HCT116 (cell line): ENCODE data around the gene TRIM10. TPM values are rescaled to one million over a fixed set of nuclear protein-coding genes. Genes with fewer than 3 reads are reported as not detected.

Experiments
- ATAC-seq: fragments of 200-7000 bp; cut with Tn5 transposase; 2 replicates; pipeline ENCODE4 v1.9.1; 2020; ENCODE audit warnings: mild to moderate bottlenecking, moderate library complexity
- BruUV-seq: library from RNA; stranded (reverse); fragments of 400-500 nt; replicated peaks from 2 replicates; lab custom pipeline; 2021; lab: Mats Ljungman, UMichigan
- CTCF ChIA-PET: fragments of 300-600 bp; sonication (Branson Sonifier 250); formaldehyde crosslinking; loops from one replicate; lab custom pipeline; 2021; ENCODE audit warnings: antibody characterized with exemption; lab: Charles Lee
- POLR2A ChIA-PET: fragments of 300-600, 350-600 bp; sonication (Branson Sonifier 250); formaldehyde crosslinking; loops from one replicate; lab custom pipeline; 2021; ENCODE audit warnings: antibody characterized with exemption; lab: Charles Lee
- RAD21 ChIA-PET, 2 experiments: fragments of 300-600 bp; sonication (Branson Sonifier 250); formaldehyde crosslinking; loops; one replicate each; lab custom pipeline; 2023; ENCODE audit warnings: low total read pairs in 2 of 2; ENCODE audit not compliant: uncharacterized antibody in 2 of 2, unreplicated experiment in 2 of 2, low non-redundant PET in 1 of 2; lab: Charles Lee
- DNase-seq: peaks from one replicate; pipeline ENCODE4 v3.0.0-alpha.2; 2010; ENCODE audit warnings: low read depth, low spot score
- H2AFZ ChIP-seq: fragments of 200-600 bp; shearing (Covaris generic), sonication (generic); 2 replicates; pipeline ENCODE4 v1.6.1; 2017; ENCODE audit warnings: low read depth, mixed run types, mixed read lengths, antibody characterized with exemption, low read length; ENCODE audit not compliant: poor library complexity, severe bottlenecking
- H3K27ac ChIP-seq: 2 replicates; pipeline ENCODE4 v1.5.1; 2012; ENCODE audit warnings: low read depth, low read length
- H3K27me3 ChIP-seq: fragments of 200-600 bp; sonication (generic); 2 replicates; pipeline ENCODE4 v1.6.1; 2016; ENCODE audit warnings: mixed run types, low read length, mixed read lengths; ENCODE audit not compliant: insufficient read depth
- H3K36me3 ChIP-seq, 2 experiments: fragments of 200-500 bp in 1 of 2; fragments of 200-600 bp in 1 of 2; sonication (Bioruptor generic) in 1 of 2; sonication (generic) in 1 of 2; 2 replicates each; pipeline versions ENCODE4 v1.5.1 to v1.6.1; 2014 to 2016; ENCODE audit warnings: low read length in 2 of 2, inconsistent platforms in 1 of 2, mixed read lengths in 1 of 2, mixed run types in 1 of 2; ENCODE audit not compliant: insufficient read depth in 2 of 2, control insufficient read depth in 1 of 2
- H3K4me1 ChIP-seq, 2 experiments: fragments of 200-600 bp in 1 of 2; sonication (generic) in 1 of 2; 2 replicates each; pipeline versions ENCODE4 v1.5.1 to v1.6.1; 2012 to 2017; ENCODE audit warnings: low read length in 2 of 2, inconsistent platforms in 1 of 2, mild to moderate bottlenecking in 1 of 2, mixed read lengths in 1 of 2, mixed run types in 1 of 2, moderate library complexity in 1 of 2; ENCODE audit not compliant: insufficient read depth in 2 of 2, control insufficient read depth in 1 of 2
- H3K4me2 ChIP-seq: fragments of 200-600 bp; sonication (generic); 2 replicates; pipeline ENCODE4 v1.6.1; 2017; ENCODE audit warnings: mixed run types, low read length, mixed read lengths
- H3K4me3 ChIP-seq, 2 experiments: fragments of 200-600 bp in 1 of 2; sonication (generic) in 1 of 2; replicated peaks in 1 of 2; 2 replicates each; pipeline ENCODE4 v1.5.1; 2011 to 2016; ENCODE audit warnings: low read length in 2 of 2, control low read depth in 1 of 2, low read depth in 1 of 2, mild to moderate bottlenecking in 1 of 2, mixed read lengths in 1 of 2, mixed run types in 1 of 2
- H3K79me2 ChIP-seq: fragments of 200-600 bp; sonication (generic); 2 replicates; pipeline ENCODE4 v1.6.1; 2017; ENCODE audit warnings: mild to moderate bottlenecking, mixed run types, low read length, moderate library complexity, mixed read lengths; ENCODE audit not compliant: insufficient read depth
- H3K9ac ChIP-seq: fragments of 200-600 bp; sonication (generic); 2 replicates; pipeline ENCODE4 v1.6.1; 2016; ENCODE audit warnings: low read length, mixed read lengths
- H3K9me2 ChIP-seq: fragments of 200-600 bp; sonication (generic), shearing (Covaris generic); 2 replicates; pipeline ENCODE4 v1.6.1; 2017; ENCODE audit warnings: mixed run types, mild to moderate bottlenecking, moderate library complexity; ENCODE audit not compliant: insufficient read depth
- H3K9me3 ChIP-seq, 2 experiments: fragments of 200-500 bp in 1 of 2; fragments of 200-600 bp in 1 of 2; sonication (Bioruptor generic) in 1 of 2; sonication (generic) in 1 of 2; 2 replicates each; pipeline ENCODE4 v1.6.1; 2014 to 2017; ENCODE audit warnings: low read length in 2 of 2, mixed read lengths in 2 of 2, inconsistent platforms in 1 of 2, low read depth in 1 of 2, mild to moderate bottlenecking in 1 of 2, mixed run types in 1 of 2, moderate library complexity in 1 of 2; ENCODE audit not compliant: control insufficient read depth in 1 of 2, insufficient read depth in 1 of 2
- H4K20me1 ChIP-seq: fragments of 200-600 bp; sonication (generic), shearing (Covaris generic); 2 replicates; pipeline ENCODE4 v1.6.1; 2017; ENCODE audit warnings: mixed run types, mild to moderate bottlenecking, moderate library complexity; ENCODE audit not compliant: insufficient read depth
- ATF3 ChIP-seq: IDR thresholded peaks from 2 replicates; pipeline ENCODE4 v1.6.1; 2012
- CBX3 ChIP-seq: IDR thresholded peaks from 2 replicates; pipeline ENCODE4 v1.6.1; 2012; ENCODE audit warnings: low read depth
- CEBPB ChIP-seq: IDR thresholded peaks from 2 replicates; pipeline ENCODE4 v1.6.1; 2012; ENCODE audit warnings: low read depth
- CTCF ChIP-seq, 3 experiments: fragments of 200-600 bp in 1 of 3; sonication (generic) in 1 of 3; IDR thresholded peaks in 2 of 3; conservative IDR thresholded peaks in 1 of 3; 2 replicates each; pipeline ENCODE4 v1.5.1; 2012 to 2017; ENCODE audit warnings: low read depth in 2 of 3, low read length in 2 of 3, antibody characterized with exemption in 1 of 3, borderline replicate concordance in 1 of 3, control low read depth in 1 of 3, mild to moderate bottlenecking in 1 of 3, mixed read lengths in 1 of 3, mixed run types in 1 of 3, moderate library complexity in 1 of 3; ENCODE audit not compliant: insufficient read depth in 1 of 3
- EGR1 ChIP-seq: IDR thresholded peaks from 2 replicates; pipeline ENCODE4 v1.6.1; 2012; ENCODE audit warnings: low read depth
- ELF1 ChIP-seq: IDR thresholded peaks from 2 replicates; pipeline ENCODE4 v1.6.1; 2012; ENCODE audit warnings: low read depth, borderline replicate concordance
- EZH2phosphoT487 ChIP-seq: fragments of 200-600 bp; IDR thresholded peaks from 2 replicates; pipeline ENCODE4 v1.6.1; 2018; ENCODE audit warnings: antibody characterized with exemption, borderline replicate concordance
- FOSL1 ChIP-seq: IDR thresholded peaks from 2 replicates; pipeline ENCODE4 v1.6.1; 2012; ENCODE audit warnings: low read depth
- MAX ChIP-seq: IDR thresholded peaks from 2 replicates; pipeline ENCODE4 v1.6.1; 2012
- POLR2A ChIP-seq: IDR thresholded peaks from 2 replicates; pipeline ENCODE4 v1.7.0; 2011; ENCODE audit warnings: borderline replicate concordance; ENCODE audit not compliant: insufficient read depth, insufficient read length; ENCODE audit errors: extremely low read depth
- POLR2AphosphoS5 ChIP-seq: IDR thresholded peaks from 2 replicates; pipeline ENCODE4 v1.6.1; 2011; ENCODE audit warnings: mild to moderate bottlenecking, low read depth, low read length, moderate library complexity
- RAD21 ChIP-seq: IDR thresholded peaks from 2 replicates; pipeline ENCODE4 v1.6.1; 2012; ENCODE audit warnings: low read depth, mild to moderate bottlenecking
- SP1 ChIP-seq: IDR thresholded peaks from 2 replicates; pipeline ENCODE4 v1.6.1; 2012; ENCODE audit warnings: low read depth
- SRF ChIP-seq: IDR thresholded peaks from 2 replicates; pipeline ENCODE4 v1.6.1; 2012; ENCODE audit warnings: low read depth
- TCF7L2 ChIP-seq: IDR thresholded peaks from 2 replicates; pipeline ENCODE4 v1.7.0; 2011; ENCODE audit warnings: borderline replicate concordance, inconsistent platforms; ENCODE audit not compliant: insufficient read depth, insufficient read length; ENCODE audit errors: extremely low read depth
- YY1 ChIP-seq: IDR thresholded peaks from 2 replicates; pipeline ENCODE4 v1.6.1; 2011; ENCODE audit warnings: low read length, low read depth, moderate library complexity, mild to moderate bottlenecking; ENCODE audit not compliant: insufficient replicate concordance; ENCODE audit errors: extremely low read depth
- ZFX ChIP-seq: fragments of 450-650 bp; IDR thresholded peaks from 2 replicates; pipeline ENCODE4 v1.6.1; 2017
- ZNF274 ChIP-seq: fragments of 200-500 bp; sonication (Bioruptor generic); IDR thresholded peaks from 2 replicates; pipeline ENCODE4 v1.6.1; 2014; ENCODE audit warnings: mild to moderate bottlenecking, low read depth, low read length, inconsistent platforms
- intact Hi-C: fragments of 100-400 bp; cut with micrococcal nuclease; formaldehyde crosslinking; loops from 2 replicates; pipeline ENCODE4 v1.10.0; 2022
- total RNA-seq: library from RNA; stranded (reverse); gene quantifications from one replicate; pipeline ENCODE4 v1.2.1, GENCODE V29; 2021; ENCODE audit not compliant: unreplicated experiment

Gene TRIM10
- total RNA-seq, 1 experiment from 2014 or later, result 0.98 TPM

- Histone ChIP-seq H3K79me2 (no peaks in the 10 kb centered on the region), H3K9me3 (peaks cover 0 to 6% of the 10 kb centered on the region in 2 experiments; a peak in 1 of 4 replicates), H3K4me3 (no peak overlapping the region), H4K20me1 (no peaks in the 10 kb centered on the region), H2AFZ (no peak overlapping the region), H3K9me2 (no peaks in the 10 kb centered on the region), H3K27me3 (no peaks in the 10 kb centered on the region), H3K9ac (no peak overlapping the region), H3K4me1 (no peaks in the 10 kb centered on the region), H3K36me3 (peaks cover 22 to 28% of the 10 kb centered on the region in 2 experiments; a peak in 2 of 4 replicates), H3K27ac (no peak overlapping the region), H3K4me2 (no peak overlapping the region)
- ATAC-seq (no peak), DNase-seq (no peak)
- ChIA-PET RAD21 (no interaction called here), POLR2A (no interaction called here), CTCF (no interaction called here)
- no peak for TF ChIP-seq POLR2AphosphoS5
- no peak for TF ChIP-seq CBX3
- TF ChIP-seq EGR1, result no peak
- no peak for TF ChIP-seq RAD21
- TF ChIP-seq EZH2phosphoT487, result no peak
- no peak for TF ChIP-seq ZNF274
- TF ChIP-seq CTCF (IDR thresholded peaks at IDR 0.05 in 2 of 3, conservative IDR thresholded peaks at IDR 0.05 in 1 of 3; ENCODE audit: borderline replicate concordance in 1 of 3, insufficient read depth in 1 of 3, low read depth in 2 of 3, low read length in 2 of 3), result no peak
- TF ChIP-seq ZFX, result no peak
- TF ChIP-seq POLR2A, result no peak
- no peak for TF ChIP-seq CEBPB
- no peak for TF ChIP-seq SP1
- no peak for TF ChIP-seq MAX
- TF ChIP-seq ATF3, result no peak
- no peak for TF ChIP-seq FOSL1
- TF ChIP-seq YY1, result no peak
- no peak for TF ChIP-seq TCF7L2
- TF ChIP-seq SRF, result no peak
- TF ChIP-seq ELF1, result no peak
- intact Hi-C loops, result no loop called here
- no TSS peak for BruUV-seq
Observed at GRCh38 chr6:30184417-30185031, 23.5 kb upstream of the TRIM10 start.
